Osteoblast (primary cell): ENCODE measurements around the gene PLEKHJ1. TPM values are rescaled to one million over a fixed set of nuclear protein-coding genes. Genes with fewer than 3 reads are reported as not detected.

Experiments
- DNase-seq: peaks from one replicate; pipeline ENCODE4 v3.0.0; 2011; ENCODE audit warnings: low spot score, mixed read lengths; ENCODE audit not compliant: insufficient read length; ENCODE audit errors: missing footprints
- H2AFZ ChIP-seq: 2 replicates; pipeline ENCODE4 v1.6.0; 2011; ENCODE audit warnings: mild to moderate bottlenecking, low read length
- H3K27ac ChIP-seq: 2 replicates; pipeline ENCODE4 v1.5.1; 2011; ENCODE audit warnings: mild to moderate bottlenecking, low read depth, low read length, moderate library complexity
- H3K27me3 ChIP-seq: 2 replicates; pipeline ENCODE4 v1.6.0; 2012; ENCODE audit warnings: mild to moderate bottlenecking, control low read depth, inconsistent platforms, low read length, moderate library complexity; ENCODE audit not compliant: insufficient read depth
- H3K36me3 ChIP-seq: 2 replicates; pipeline ENCODE4 v1.5.1; 2011; ENCODE audit warnings: mild to moderate bottlenecking, low read length, control low read depth, moderate library complexity; ENCODE audit not compliant: insufficient read depth
- H3K4me1 ChIP-seq: 2 replicates; pipeline ENCODE4 v1.5.1; 2011; ENCODE audit warnings: mild to moderate bottlenecking, low read length, control low read depth, moderate library complexity; ENCODE audit not compliant: insufficient read depth
- H3K4me2 ChIP-seq: 2 replicates; pipeline ENCODE4 v1.6.0; 2011; ENCODE audit warnings: mild to moderate bottlenecking, low read length; ENCODE audit not compliant: insufficient read depth
- H3K4me3 ChIP-seq: fragments of 200-600 bp; sonication (generic); 3 replicates; pipeline ENCODE4 v1.5.1; 2012; ENCODE audit warnings: mild to moderate bottlenecking, low read length, inconsistent platforms; ENCODE audit not compliant: insufficient read depth
- H3K79me2 ChIP-seq: 2 replicates; pipeline ENCODE4 v1.6.0; 2012; ENCODE audit warnings: mild to moderate bottlenecking, low read length, control low read depth, inconsistent platforms; ENCODE audit not compliant: insufficient read depth
- H3K9me3 ChIP-seq: 2 replicates; pipeline ENCODE4 v1.5.1; 2011; ENCODE audit warnings: low read depth, low read length, control low read depth
- H4K20me1 ChIP-seq: 2 replicates; pipeline ENCODE4 v1.6.0; 2012; ENCODE audit warnings: mild to moderate bottlenecking, low read length, control low read depth; ENCODE audit not compliant: insufficient read depth
- CTCF ChIP-seq: IDR thresholded peaks from 2 replicates; pipeline ENCODE4 v1.5.1; 2011; ENCODE audit warnings: mild to moderate bottlenecking, low read depth, low read length, moderate library complexity; ENCODE audit errors: extremely low read depth
- total RNA-seq: library from RNA; depleted of rRNA; stranded (reverse); fragments of >200 nt; gene quantifications from 2 replicates; pipeline ENCODE4 v1.2.3, GENCODE V29; 2012

The PLEKHJ1 gene
- total RNA-seq, 1 donor, result 43.4 TPM

DNA sequence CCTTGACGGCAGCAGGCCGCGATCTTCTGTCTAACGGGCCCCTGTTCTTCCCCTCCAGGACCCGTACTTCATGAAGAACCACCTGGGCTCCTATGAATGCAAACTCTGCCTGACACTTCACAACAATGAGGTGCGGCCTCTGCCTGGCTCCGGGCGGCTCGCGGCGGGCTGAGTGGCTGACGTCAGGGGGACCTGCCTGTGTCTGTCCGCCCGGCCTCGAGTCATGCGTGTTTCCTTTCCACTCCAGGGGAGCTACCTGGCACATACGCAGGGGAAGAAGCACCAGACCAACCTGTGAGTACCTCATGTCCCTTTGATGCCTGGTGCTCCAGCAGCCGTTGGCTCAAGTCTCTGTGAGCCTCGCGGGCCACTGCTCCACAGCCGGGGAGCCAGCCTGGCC is 8.4 kb upstream of the PLEKHJ1 start:
- no peak for TF ChIP-seq CTCF
- Histone ChIP-seq H3K27me3 (no peaks in the 10 kb centered on the region), H3K4me2 (no peak overlapping the region), H3K36me3 (peaks cover 46% of the 10 kb centered on the region), H3K79me2 (peaks cover 65% of the 10 kb centered on the region), H2AFZ (no peak overlapping the region), H3K27ac (no peak overlapping the region), H3K4me3 (no peak overlapping the region), H3K9me3 (no peaks in the 10 kb centered on the region), H4K20me1 (peaks cover 81% of the 10 kb centered on the region), H3K4me1 (peaks cover 16% of the 10 kb centered on the region)
- no peak for DNase-seq

GRCh38 chr19:2244125-2244411 is 7.9 kb upstream of the PLEKHJ1 start:
- H3K4me1 ChIP-seq, result peaks cover 19% of the 10 kb centered on the region
- no peak for DNase-seq
- no peaks in the 10 kb centered on the region for H3K27me3 ChIP-seq
- peaks cover 80% of the 10 kb centered on the region for H4K20me1 ChIP-seq
- H3K9me3 ChIP-seq, result no peaks in the 10 kb centered on the region
- H3K36me3 ChIP-seq, result peaks cover 46% of the 10 kb centered on the region
- no peak overlapping the region for H3K4me3 ChIP-seq
- no peak overlapping the region for H3K4me2 ChIP-seq
- H3K79me2 ChIP-seq, result peaks cover 69% of the 10 kb centered on the region
- H3K27ac ChIP-seq, result no peak overlapping the region
- TF ChIP-seq CTCF, result no peak
- H2AFZ ChIP-seq, result no peak overlapping the region

DNA sequence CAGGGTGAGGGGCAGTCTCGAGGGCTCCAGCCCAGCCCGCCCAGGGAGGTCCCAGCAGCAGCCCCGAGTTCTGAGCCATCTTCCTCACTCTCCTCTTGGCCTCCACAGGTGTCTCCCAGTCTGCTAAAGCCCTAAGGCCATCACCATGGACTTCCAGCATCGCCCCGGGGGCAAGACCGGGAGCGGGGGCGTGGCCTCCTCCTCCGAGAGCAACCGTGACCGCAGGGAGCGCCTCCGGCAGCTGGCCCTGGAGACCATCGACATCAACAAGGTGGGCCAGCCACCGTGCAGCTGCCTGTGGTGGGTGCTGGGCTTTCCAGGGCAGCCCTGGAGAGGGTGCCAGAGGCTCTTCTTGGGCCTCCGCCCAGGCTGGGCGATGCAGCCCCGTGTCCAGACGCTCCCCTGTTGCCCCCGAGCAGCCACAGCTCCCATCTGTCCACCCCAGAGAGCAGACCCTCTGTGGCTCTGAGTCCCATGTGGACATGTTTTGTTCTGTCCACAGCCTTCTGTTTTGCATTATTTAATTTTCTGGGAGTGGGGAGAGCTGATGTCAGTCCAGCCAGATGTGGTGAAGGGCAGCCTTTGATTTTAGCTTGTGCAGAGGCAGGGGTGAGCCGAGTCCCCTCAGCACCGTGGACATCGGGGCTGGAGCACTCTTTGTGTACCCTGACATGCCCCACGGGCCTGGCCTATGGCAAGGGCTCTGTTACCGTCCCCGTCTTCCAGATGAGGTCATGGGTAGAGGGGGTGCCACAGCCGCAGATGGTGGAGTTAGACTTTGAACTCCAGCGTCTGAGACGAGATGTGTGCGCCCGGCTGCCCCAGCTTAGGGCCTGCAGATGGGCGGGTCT is 7.4 kb upstream of the PLEKHJ1 start:
- TF ChIP-seq CTCF, result no peak
- H3K27ac ChIP-seq, result no peak overlapping the region
- H3K27me3 ChIP-seq, result no peaks in the 10 kb centered on the region
- no peak for DNase-seq
- peaks cover 46% of the 10 kb centered on the region for H3K36me3 ChIP-seq
- H4K20me1 ChIP-seq, result peaks cover 74% of the 10 kb centered on the region
- no peaks in the 10 kb centered on the region for H3K9me3 ChIP-seq
- H2AFZ ChIP-seq, result no peak overlapping the region
- peaks cover 75% of the 10 kb centered on the region for H3K79me2 ChIP-seq
- H3K4me1 ChIP-seq, result peaks cover 25% of the 10 kb centered on the region
- H3K4me3 ChIP-seq, result no peak overlapping the region
- no peak overlapping the region for H3K4me2 ChIP-seq

- Histone ChIP-seq H3K79me2 (peaks cover 82% of the 10 kb centered on the region), H3K9me3 (no peaks in the 10 kb centered on the region), H4K20me1 (peaks cover 74% of the 10 kb centered on the region), H3K4me1 (peaks cover 32% of the 10 kb centered on the region), H3K27me3 (no peaks in the 10 kb centered on the region), H3K36me3 (peaks cover 52% of the 10 kb centered on the region), H2AFZ (no peak overlapping the region), H3K4me3 (no peak overlapping the region), H3K27ac (no peak overlapping the region), H3K4me2 (no peak overlapping the region)
- no peak for DNase-seq
- TF ChIP-seq CTCF, result no peak
These were observed 6.7 kb upstream of the PLEKHJ1 start for GRCh38 chr19:2242816-2243215.
